Progenitor cell of endocrine pancreas (in vitro differentiated cells): ENCODE results near the gene PKIG. TPM values are rescaled to one million over a fixed set of nuclear protein-coding genes. Genes with fewer than 3 reads are reported as not detected.
"Not testable (repeated sequence)": the region's sequence is repeated elsewhere in the genome, so short reads cannot be mapped to it uniquely, and the experiment has no call there.

Source experiments
- DNase-seq: peaks from one replicate; pipeline ENCODE4 v3.0.0; 2021; ENCODE audit warnings: low spot score; ENCODE audit not compliant: unreplicated experiment
- H3K27ac Mint-ChIP-seq: 2 replicates; pipeline ENCODE4 v1.8.0; 2021; ENCODE audit warnings: mild to moderate bottlenecking, moderate library complexity, mixed read lengths
- H3K27me3 Mint-ChIP-seq: 2 replicates; pipeline ENCODE4 v1.8.0; 2021; ENCODE audit warnings: mixed read lengths
- H3K36me3 Mint-ChIP-seq: 2 replicates; pipeline ENCODE4 v1.8.0; 2022; ENCODE audit warnings: mixed read lengths; ENCODE audit not compliant: insufficient read depth
- H3K4me1 Mint-ChIP-seq: 2 replicates; pipeline ENCODE4 v1.8.0; 2021; ENCODE audit warnings: low read depth, mixed read lengths
- H3K4me3 Mint-ChIP-seq: 2 replicates; pipeline ENCODE4 v1.8.0; 2021; ENCODE audit warnings: low read depth, mild to moderate bottlenecking, moderate library complexity, mixed read lengths
- H3K9me3 Mint-ChIP-seq: 2 replicates; pipeline ENCODE4 v1.8.0; 2021; ENCODE audit warnings: low read depth, mixed read lengths
- total RNA-seq: library from RNA; stranded (reverse); gene quantifications from 2 replicates; pipeline ENCODE4 v1.2.1, GENCODE V29; 2021
- TF ChIP-seq, protein P1 (sequence below): fragments of 200-600 bp; sonication (generic); IDR thresholded peaks from one replicate; pipeline ENCODE4 v1.5.0; 2021; ENCODE audit warnings: antibody characterized with exemption, mild to moderate bottlenecking; ENCODE audit not compliant: unreplicated experiment

PKIG gene
- total RNA-seq, 1 donor from 2014 or later = 36.5 TPM

DNA sequence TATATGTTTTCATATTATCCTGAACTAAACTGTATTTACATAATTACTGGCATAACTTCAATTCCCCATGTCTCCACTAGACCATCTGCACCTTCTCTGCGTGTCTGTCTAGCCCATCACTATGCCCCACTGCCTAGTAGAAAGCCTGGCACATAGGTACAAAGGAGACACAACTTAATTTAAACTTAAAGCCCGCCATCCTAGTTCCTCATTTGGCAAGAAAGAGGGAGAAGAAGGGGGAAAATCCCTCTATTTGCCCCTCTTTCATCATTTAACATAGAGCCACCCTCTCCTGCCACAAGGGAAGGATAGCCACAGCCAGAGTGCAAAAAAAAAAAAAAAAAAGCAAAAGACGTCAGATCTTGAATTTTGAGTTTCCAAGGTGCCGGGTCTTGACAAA is 1.8 kb downstream of the PKIG start:
- H3K4me3 Mint-ChIP-seq = no peak overlapping the region
- no peaks in the 10 kb centered on the region for H3K27me3 Mint-ChIP-seq
- H3K36me3 Mint-ChIP-seq = no peaks in the 10 kb centered on the region
- H3K27ac Mint-ChIP-seq = no peak overlapping the region
- no peak for DNase-seq
- peaks cover 4% of the 10 kb centered on the region for H3K4me1 Mint-ChIP-seq
- no peaks in the 10 kb centered on the region for H3K9me3 Mint-ChIP-seq
- TF ChIP-seq, protein P1, sequence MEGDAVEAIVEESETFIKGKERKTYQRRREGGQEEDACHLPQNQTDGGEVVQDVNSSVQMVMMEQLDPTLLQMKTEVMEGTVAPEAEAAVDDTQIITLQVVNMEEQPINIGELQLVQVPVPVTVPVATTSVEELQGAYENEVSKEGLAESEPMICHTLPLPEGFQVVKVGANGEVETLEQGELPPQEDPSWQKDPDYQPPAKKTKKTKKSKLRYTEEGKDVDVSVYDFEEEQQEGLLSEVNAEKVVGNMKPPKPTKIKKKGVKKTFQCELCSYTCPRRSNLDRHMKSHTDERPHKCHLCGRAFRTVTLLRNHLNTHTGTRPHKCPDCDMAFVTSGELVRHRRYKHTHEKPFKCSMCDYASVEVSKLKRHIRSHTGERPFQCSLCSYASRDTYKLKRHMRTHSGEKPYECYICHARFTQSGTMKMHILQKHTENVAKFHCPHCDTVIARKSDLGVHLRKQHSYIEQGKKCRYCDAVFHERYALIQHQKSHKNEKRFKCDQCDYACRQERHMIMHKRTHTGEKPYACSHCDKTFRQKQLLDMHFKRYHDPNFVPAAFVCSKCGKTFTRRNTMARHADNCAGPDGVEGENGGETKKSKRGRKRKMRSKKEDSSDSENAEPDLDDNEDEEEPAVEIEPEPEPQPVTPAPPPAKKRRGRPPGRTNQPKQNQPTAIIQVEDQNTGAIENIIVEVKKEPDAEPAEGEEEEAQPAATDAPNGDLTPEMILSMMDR = no peak

DNA sequence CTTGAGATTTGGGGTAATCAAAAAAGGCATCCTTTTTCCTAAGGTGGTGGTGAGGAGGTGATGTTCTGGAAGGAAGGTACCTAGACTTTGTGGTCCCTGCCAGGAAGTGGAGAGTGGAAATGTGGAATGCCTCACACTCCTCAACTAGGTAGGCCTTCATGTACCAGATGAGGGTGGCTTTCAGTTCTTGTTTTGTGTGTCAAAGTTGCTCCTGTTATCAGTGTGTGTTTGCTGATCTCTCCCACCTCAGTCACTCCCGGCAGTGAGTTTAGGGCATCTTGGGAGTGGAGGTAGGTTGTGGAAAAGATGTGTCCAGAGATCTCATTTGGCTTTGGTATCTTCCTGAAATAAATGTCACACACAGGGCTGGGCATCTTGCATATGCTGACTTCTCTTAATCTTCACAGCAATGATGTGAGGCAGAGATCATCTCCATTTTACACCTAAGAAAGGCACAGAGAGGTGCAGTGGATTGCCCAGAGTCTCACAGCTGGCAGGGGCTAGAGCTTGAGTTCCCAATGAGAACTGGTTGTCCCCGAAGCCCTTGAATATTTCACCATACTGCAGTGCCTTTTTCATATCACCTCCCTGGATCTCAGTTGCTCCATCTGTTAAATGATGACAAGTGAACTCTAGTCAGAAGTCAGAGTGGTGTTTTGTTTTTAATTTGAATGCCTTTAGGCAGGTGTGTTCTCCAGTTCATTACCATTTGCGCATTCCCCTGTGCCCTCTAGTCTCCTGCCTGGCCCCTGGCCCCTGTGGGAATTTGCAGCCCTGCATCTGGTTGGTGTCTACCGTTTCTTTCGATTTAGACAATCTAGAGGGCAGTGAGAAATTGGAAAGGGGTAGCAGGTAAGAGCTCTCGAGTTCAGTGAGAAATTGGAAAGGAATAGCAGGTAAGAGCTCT is 2.9 kb downstream of the PKIG start:
- no peak for DNase-seq
- TF ChIP-seq, protein P1 = no peak
- no peaks in the 10 kb centered on the region for H3K36me3 Mint-ChIP-seq
- H3K27ac Mint-ChIP-seq = no peak overlapping the region
- H3K27me3 Mint-ChIP-seq = no peaks in the 10 kb centered on the region
- H3K4me1 Mint-ChIP-seq = peaks cover 4% of the 10 kb centered on the region
- no peak overlapping the region for H3K4me3 Mint-ChIP-seq
- H3K9me3 Mint-ChIP-seq = no peaks in the 10 kb centered on the region

DNA sequence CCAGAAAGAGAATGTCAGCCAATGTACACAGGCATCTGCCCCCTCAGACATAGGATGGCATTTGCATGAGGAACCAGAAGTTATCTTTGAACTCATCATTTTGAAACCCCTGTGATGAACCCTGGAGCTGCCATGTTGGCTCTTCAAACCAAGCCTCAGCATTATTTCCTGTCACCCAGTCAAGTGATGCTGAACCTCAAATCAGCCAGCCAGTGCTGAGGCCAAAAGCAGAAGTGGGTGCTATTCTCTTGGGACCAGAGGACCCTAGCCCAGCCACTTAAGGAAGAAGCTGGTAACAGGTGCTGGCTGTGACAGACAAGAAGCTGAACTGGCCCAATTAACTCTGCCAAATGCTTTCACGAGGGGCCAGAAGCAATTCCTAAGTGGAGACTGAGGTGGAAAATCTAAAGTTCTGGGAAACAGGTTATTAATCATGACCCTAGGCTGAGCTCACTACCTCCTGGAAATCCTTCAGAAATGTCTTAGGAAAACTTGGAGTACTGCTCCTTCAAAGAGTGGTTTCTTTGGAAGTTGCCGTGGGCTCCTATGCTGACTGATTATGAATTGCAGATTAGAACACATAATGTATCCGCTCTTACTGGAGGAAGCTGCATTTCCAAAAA is 4.0 kb downstream of the PKIG start:
- H3K36me3 Mint-ChIP-seq = peaks cover 5% of the 10 kb centered on the region
- TF ChIP-seq, protein P1 = no peak
- no peaks in the 10 kb centered on the region for H3K27me3 Mint-ChIP-seq
- no peaks in the 10 kb centered on the region for H3K9me3 Mint-ChIP-seq
- H3K27ac Mint-ChIP-seq = no peak overlapping the region
- peaks cover 4% of the 10 kb centered on the region for H3K4me1 Mint-ChIP-seq
- no peak for DNase-seq
- H3K4me3 Mint-ChIP-seq = no peak overlapping the region

DNA sequence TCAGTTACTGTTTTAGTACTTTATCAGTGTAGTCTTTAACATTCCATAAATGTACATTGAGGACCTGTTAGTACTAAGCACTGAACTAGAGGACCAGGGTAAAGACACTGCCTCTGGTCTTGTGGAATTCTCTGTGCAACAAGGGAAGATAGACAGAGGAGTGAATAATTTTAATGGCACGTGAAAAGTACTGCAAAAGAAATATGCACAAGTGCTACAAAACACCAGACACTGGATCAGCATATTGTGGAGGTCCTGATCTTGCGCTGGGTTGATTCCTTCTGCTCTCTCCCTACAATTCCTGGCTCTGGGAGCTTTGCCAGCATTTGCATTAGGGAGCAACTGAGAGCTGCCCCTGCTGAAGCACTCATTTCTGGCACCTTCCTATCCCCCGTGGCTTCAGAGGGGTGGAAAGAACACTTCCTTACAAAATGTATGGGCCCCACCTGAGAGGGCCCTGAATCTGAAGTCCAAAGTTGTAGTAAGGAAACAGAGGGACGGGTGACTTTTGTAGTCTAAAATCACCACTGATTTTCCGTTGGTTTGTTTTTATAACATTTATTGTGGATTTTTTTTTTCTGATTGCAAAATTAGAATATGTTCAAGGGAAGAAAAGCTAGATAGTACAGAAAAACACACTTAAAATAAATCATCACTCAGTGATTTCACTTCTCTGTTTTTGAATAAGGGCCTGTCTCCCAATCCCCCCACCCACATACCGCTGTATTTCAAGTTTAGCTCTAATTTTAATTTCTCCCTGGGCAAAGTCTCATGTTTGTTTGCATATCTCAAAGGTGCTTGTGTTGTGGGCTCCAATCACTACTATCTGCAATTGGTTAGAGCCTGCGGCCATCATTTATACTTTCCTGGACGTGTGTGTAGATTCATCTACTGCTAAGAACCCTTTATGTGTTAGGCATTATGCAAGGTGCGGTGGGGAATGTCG is 4.9 kb downstream of the PKIG start:
- DNase-seq = no peak
- no peak overlapping the region for H3K27ac Mint-ChIP-seq
- TF ChIP-seq, protein P1 = no peak
- H3K36me3 Mint-ChIP-seq = peaks cover 6% of the 10 kb centered on the region
- H3K9me3 Mint-ChIP-seq = no peaks in the 10 kb centered on the region
- H3K4me1 Mint-ChIP-seq = peaks cover 4% of the 10 kb centered on the region
- no peak overlapping the region for H3K4me3 Mint-ChIP-seq
- no peaks in the 10 kb centered on the region for H3K27me3 Mint-ChIP-seq

DNA sequence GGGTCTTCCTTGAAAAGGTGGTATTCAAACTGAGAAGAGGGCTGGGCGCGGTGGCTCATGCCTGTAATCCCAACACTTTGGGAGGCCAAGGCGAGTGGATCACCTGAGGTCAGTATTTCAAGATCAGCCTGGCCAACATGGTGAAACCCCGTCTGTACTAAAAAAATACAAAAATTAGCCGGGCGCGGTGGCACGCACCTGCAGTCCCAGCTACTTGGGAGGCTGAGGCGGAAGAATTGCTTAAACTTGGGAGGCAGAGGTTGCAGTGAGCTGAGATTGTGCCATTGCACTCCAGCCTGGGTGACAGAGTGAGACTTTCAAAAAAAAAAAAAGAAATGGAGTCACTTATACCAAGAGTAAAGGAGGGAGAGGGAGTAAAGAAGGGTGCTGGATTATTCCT is 5.9 kb downstream of the PKIG start:
- H3K4me1 Mint-ChIP-seq, H3K36me3 Mint-ChIP-seq, H3K27me3 Mint-ChIP-seq, H3K27ac Mint-ChIP-seq, H3K4me3 Mint-ChIP-seq, H3K9me3 Mint-ChIP-seq, DNase-seq: not testable (repeated sequence)
